ENCODE measurements around the gene FTCD.

- TF ChIP-seq CTCF (IDR thresholded peaks at IDR 0.05) (no peak), POLR2A (IDR thresholded peaks at IDR 0.05) (no peak)
Measured at GRCh38 chr21:46111193-46111571, 44.2 kb downstream of the FTCD start.
